NOMO-1 treated with dmso at 0.1 percent for 144 hours (cell line): ENCODE data around the gene SERPINB3.
"Not testable (repeated sequence)": the region's sequence is repeated elsewhere in the genome, so short reads cannot be mapped to it uniquely, and the experiment has no call there.

Source experiments
- DNase-seq: peaks from one replicate; lab custom pipeline; 2025; ENCODE audit not compliant: unreplicated experiment; lab: John Stamatoyannopoulos, UW

Gene SERPINB3

GRCh38 chr18:63661750-63662149, at the start of gene SERPINB3:
Gene SERPINB3, minus strand, starts transcription at chr18:63661893. Its CDS starts 677 bp downstream, at chr18:63661216.
- not testable (repeated sequence) for DNase-seq

- DNase-seq: no peak
Observed at GRCh38 chr18:63708650-63709049, 47.0 kb upstream of the SERPINB3 start.

- no peak for DNase-seq
Observed at GRCh38 chr18:63707816-63708215, 46.1 kb upstream of the SERPINB3 start.

GRCh38 chr18:63705401-63705800, 43.7 kb upstream of the SERPINB3 start:
- no peak for DNase-seq

GRCh38 chr18:63702660-63703059, 41.0 kb upstream of the SERPINB3 start, which contains the start of gene SERPINB11:
Gene SERPINB11, plus strand, starts transcription at chr18:63702960. Its CDS starts 7,234 bp downstream, at chr18:63710194.
- no peak for DNase-seq

GRCh38 chr18:63701952-63702351, 40.3 kb upstream of the SERPINB3 start:
- no peak for DNase-seq

- no peak for DNase-seq
Observed at GRCh38 chr18:63700501-63700900, 38.8 kb upstream of the SERPINB3 start.

GRCh38 chr18:63697097-63697660, 35.5 kb upstream of the SERPINB3 start:
- DNase-seq: no peak

GRCh38 chr18:63689064-63689463, 27.4 kb upstream of the SERPINB3 start:
- DNase-seq: no peak

GRCh38 chr18:63686871-63687270, 25.2 kb upstream of the SERPINB3 start:
- DNase-seq: no peak

GRCh38 chr18:63684718-63685117, 23.0 kb upstream of the SERPINB3 start:
- DNase-seq: no peak

GRCh38 chr18:63683890-63684289, 22.2 kb upstream of the SERPINB3 start:
- DNase-seq: no peak

- DNase-seq: no peak
Observed at GRCh38 chr18:63683152-63683551, 21.5 kb upstream of the SERPINB3 start.

- no peak for DNase-seq
Observed at GRCh38 chr18:63681449-63682340, 20.0 kb upstream of the SERPINB3 start.

GRCh38 chr18:63679820-63680606, 18.3 kb upstream of the SERPINB3 start:
- DNase-seq: no peak

- DNase-seq: peak; percentile 8
Observed at GRCh38 chr18:63677500-63678225, 16.0 kb upstream of the SERPINB3 start.

- peak; percentile 10 for DNase-seq
Observed at GRCh38 chr18:63676526-63677323, 15.0 kb upstream of the SERPINB3 start.

GRCh38 chr18:63664571-63664970, 2.9 kb upstream of the SERPINB3 start:
- DNase-seq: no peak

GRCh38 chr18:63658920-63659319, 2.8 kb downstream of the SERPINB3 start:
- not testable (repeated sequence) for DNase-seq

- not testable (repeated sequence) for DNase-seq
Observed at GRCh38 chr18:63650271-63650670, 11.4 kb downstream of the SERPINB3 start.
